ENCODE data around the gene NEU1. TPM values are rescaled to one million over a fixed set of nuclear protein-coding genes. Genes with fewer than 3 reads are reported as not detected.
A peak's percentile ranks its signal among the peaks of the same experiment; 100 is the strongest.
"Not testable (repeated sequence)": the region's sequence is repeated elsewhere in the genome, so short reads cannot be mapped to it uniquely, and the experiment has no call there.

NEU1 gene
- total RNA-seq, 1 donor, result 70.8 TPM

GRCh38 chr6:31850765-31851484 lies 11.7 kb downstream of the NEU1 start:
- DNase-seq (ENCODE audit: low read depth), result no peak

GRCh38 chr6:31847276-31847978 lies 15.2 kb downstream of the NEU1 start:
- no peak overlapping the region for H3K4me3 ChIP-seq (ENCODE audit: low read depth, low read length)
- no peak for TF ChIP-seq CTCF (IDR thresholded peaks at IDR 0.05; ENCODE audit: insufficient read depth, low read depth, low read length)
- DNase-seq (ENCODE audit: low read depth), result no peak

More at GRCh38 chr6:31850765-31851484, 11.7 kb downstream of the NEU1 start:
- H3K4me3 ChIP-seq (ENCODE audit: low read depth, low read length), result no peak overlapping the region
- TF ChIP-seq CTCF (IDR thresholded peaks at IDR 0.05; ENCODE audit: insufficient read depth, low read depth, low read length), result no peak

- DNase-seq (ENCODE audit: low read depth), result no peak
- no peak for TF ChIP-seq CTCF (IDR thresholded peaks at IDR 0.05; ENCODE audit: insufficient read depth, low read depth, low read length)
- no peak overlapping the region for H3K4me3 ChIP-seq (ENCODE audit: low read depth, low read length)
Measured at GRCh38 chr6:31844507-31844906, 18.1 kb downstream of the NEU1 start.

- no peak for TF ChIP-seq CTCF (IDR thresholded peaks at IDR 0.05; ENCODE audit: insufficient read depth, low read depth, low read length)
- no peak for DNase-seq (ENCODE audit: low read depth)
Measured at GRCh38 chr6:31842053-31842452, 20.6 kb downstream of the NEU1 start.

GRCh38 chr6:31839779-31840126 lies 22.9 kb downstream of the NEU1 start:
- H3K4me3 ChIP-seq (ENCODE audit: low read depth, low read length); DNase-seq (ENCODE audit: low read depth): not testable (repeated sequence)

More at GRCh38 chr6:31842053-31842452, 20.6 kb downstream of the NEU1 start:
- no peak overlapping the region for H3K4me3 ChIP-seq (ENCODE audit: low read depth, low read length)

GRCh38 chr6:31838968-31839367 lies 23.7 kb downstream of the NEU1 start:
- TF ChIP-seq CTCF (IDR thresholded peaks at IDR 0.05; ENCODE audit: insufficient read depth, low read depth, low read length), result no peak
- H3K4me3 ChIP-seq (ENCODE audit: low read depth, low read length), result no peak overlapping the region
- no peak for DNase-seq (ENCODE audit: low read depth)

- not testable (repeated sequence) for DNase-seq (ENCODE audit: low read depth)
- H3K4me3 ChIP-seq (ENCODE audit: low read depth, low read length), result peak overlapping the region; percentile 99
Measured at GRCh38 chr6:31838114-31838553, 24.5 kb downstream of the NEU1 start.
